ENCODE data around the gene ACTR1B.

- TF ChIP-seq POLR2AphosphoS5 (IDR thresholded peaks at IDR 0.05; ENCODE audit: low read depth, low read length), result no peak
- no peak for TF ChIP-seq POLR2A (IDR thresholded peaks at IDR 0.05; ENCODE audit: low read depth, low read length)
- no peak for TF ChIP-seq PAX5 (IDR thresholded peaks at IDR 0.05; ENCODE audit: insufficient read depth, low read length, severe bottlenecking)
- TF ChIP-seq TAF1 (IDR thresholded peaks at IDR 0.05; ENCODE audit: low read depth, low read length), result no peak
- TF ChIP-seq POU2F2 (IDR thresholded peaks at IDR 0.05; ENCODE audit: low read depth, low read length), result no peak
These were observed 9.5 kb downstream of the ACTR1B start for GRCh38 chr2:97654309-97654708.

Data from GM12891 (cell line).